GM18867 (cell line): ENCODE results near the gene TMEM108.

Source experiments
- ATAC-seq: cut with Tn5 transposase; IDR thresholded peaks from one replicate; pipeline ENCODE4 v1.9.1; 2021; ENCODE audit warnings: mild to moderate bottlenecking, moderate library complexity; ENCODE audit not compliant: unreplicated experiment

TMEM108 gene

DNA sequence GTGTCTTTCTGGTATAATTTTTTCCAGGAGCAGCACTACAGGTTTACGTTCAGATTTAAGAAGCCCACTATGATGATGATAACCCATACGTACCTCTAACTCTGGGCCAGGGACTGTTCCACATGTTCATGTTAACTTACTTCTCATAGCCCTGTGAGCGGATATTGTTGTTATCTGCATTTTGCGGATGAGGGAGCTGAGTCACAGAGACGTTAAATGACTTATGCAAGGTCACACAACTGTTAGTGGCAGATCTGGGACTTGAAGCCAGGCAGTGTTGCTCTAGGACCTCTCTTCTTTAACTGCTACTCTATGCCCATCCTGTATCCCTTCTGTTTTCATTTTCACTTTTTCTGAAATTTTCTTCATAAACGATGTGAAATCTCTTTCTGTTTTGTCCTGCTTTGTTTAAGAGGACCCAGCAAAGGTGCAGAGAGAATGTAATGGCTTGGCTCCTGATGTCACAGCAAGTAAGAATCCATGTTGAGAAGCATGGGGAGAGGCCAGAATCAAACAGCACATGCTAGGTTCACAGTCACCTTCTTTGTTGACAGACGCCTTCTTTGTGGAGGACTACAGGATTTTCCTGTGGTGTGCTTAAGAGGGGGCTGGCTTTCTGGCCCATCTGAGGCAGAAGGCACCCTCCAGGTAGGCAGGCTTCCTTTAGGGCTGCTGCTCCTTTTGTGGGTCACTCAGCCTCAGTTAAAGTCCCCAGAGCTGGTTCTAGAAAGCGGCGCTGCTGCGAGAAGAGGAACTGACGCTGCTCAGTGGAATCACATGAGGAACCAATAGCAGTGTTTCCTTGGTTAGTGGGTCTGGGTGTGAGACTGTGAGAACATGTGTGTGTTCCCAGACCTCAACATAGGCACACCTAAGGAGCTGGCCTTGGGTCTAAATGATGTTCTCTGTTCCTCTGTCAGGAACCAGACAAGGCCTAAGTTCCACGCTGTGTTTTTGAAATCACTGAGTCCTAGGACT lies 121.6 kb downstream of the TMEM108 start:
- ATAC-seq: peak; percentile 84

- ATAC-seq: no peak
Observed at GRCh38 chr3:133161656-133162055, 123.5 kb downstream of the TMEM108 start.

GRCh38 chr3:133162265-133162664 lies 124.1 kb downstream of the TMEM108 start:
- ATAC-seq: no peak

DNA sequence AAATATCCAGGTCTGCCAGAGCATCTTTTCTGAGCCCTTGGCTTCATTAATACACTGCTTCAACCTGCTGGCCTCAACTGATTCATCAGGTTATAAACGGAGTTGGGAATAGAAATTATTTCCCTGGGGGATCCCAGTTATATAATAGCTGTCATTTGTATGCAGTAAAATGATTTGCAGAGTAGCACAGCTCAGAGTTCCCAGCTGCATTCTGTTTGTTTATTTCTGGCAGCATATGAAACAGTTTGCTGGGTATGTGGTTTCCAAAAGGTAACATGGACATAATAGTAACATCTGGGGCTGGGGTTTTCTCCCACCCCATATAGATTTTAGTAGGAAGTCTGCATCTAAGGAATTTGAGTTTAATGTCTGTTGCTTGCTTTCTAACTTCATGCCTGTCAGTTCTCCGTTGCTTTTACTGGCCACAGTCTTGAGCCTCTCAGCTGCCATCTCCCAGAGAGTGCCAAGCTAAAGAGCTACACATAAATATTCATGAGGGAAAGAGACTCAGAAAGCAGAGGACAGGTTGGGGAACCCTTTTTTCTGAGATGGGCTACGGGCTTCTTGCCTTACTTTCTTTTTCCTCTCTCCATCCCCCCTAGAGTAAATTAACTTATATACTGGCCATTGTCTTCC lies 124.6 kb downstream of the TMEM108 start:
- ATAC-seq: no peak

GRCh38 chr3:133167340-133168024 lies 129.3 kb downstream of the TMEM108 start:
- ATAC-seq: no peak

GRCh38 chr3:133168025-133168401 lies 129.8 kb downstream of the TMEM108 start:
- no peak for ATAC-seq

DNA sequence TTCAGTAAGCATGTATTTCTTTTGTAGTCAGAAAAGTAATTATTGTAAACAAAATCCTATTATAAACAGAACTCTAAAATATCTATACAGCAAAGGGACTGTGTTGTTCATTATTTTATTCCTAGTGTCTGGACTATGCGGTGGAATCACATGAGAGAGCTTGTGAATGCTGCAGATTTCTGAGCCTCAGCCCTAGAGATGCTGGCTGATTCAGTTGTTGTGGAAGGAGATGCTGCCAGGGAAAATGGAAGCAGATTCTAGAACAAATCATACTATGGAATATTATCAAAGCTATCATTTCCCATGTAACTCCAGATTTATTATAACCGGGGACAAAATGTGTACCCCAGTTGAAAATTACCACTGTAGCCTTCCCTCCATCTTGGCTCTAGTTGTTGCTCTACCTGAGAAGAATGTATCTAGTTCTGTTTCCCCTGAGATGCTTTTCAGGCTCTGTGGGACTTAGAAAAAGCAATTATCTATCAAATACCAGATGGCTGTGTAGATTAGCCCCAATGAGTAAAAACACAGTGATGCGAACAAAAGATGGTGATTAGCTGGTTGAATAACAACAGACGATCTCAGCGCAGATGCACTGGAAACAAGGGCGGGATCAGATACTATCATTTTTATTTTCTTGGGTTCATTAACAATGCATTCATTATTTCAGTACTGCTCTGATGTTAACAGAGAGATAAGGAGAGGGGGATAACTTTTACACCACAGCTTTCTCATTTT lies 131.3 kb downstream of the TMEM108 start:
- ATAC-seq: no peak

DNA sequence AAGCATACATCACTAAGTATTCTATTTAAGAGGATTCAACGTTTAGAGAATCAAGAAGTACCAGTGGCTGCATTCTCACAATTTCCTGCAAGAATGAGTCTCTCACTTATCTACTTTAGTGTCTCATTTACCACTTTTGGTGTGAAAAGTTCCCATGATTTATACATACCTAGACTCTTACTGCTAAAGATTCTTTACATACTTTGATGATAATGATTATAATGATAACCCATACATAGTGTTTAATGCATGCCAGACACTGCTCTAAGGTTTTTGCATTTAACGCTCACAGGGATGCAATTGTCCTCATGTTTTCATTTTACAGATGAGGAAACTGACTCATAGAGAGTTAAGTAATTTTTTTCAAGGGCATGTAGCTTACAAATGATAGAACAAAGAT lies 133.6 kb downstream of the TMEM108 start:
- ATAC-seq: no peak

DNA sequence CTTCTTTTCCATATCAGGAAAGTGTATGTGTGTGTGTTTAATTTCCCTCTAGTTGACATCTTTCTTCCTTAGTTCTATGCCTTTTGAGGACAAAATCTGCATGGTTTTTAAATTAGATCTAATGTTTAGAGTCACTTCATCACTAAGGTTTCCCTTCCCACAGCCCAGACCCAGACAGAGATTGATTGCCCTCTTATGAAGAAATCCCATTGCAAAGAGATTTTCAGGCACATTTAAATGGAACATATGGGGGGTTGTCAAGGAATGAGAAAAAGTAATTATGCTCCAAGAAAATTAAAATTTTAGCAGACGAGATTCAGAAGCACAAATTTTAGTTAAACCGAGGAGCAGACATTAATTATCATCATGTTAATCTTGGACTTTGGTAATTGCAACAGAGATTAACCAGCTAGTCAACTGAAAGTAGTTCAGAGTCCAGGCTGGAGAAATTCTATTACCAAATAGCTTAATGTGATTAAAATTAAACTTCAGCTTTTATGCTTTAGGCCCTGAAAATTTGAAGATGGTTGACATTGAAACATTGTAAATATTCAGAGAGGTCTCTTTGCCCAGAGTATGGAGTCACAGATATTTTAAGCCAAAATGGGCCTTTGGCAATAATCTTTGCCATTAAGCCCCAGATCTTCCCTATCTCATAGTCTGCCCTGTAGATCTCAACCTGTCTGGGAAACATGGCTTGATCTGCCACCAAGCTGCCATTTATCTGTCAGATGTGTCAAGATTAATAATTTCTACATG lies 143.4 kb downstream of the TMEM108 start:
- no peak for ATAC-seq

DNA sequence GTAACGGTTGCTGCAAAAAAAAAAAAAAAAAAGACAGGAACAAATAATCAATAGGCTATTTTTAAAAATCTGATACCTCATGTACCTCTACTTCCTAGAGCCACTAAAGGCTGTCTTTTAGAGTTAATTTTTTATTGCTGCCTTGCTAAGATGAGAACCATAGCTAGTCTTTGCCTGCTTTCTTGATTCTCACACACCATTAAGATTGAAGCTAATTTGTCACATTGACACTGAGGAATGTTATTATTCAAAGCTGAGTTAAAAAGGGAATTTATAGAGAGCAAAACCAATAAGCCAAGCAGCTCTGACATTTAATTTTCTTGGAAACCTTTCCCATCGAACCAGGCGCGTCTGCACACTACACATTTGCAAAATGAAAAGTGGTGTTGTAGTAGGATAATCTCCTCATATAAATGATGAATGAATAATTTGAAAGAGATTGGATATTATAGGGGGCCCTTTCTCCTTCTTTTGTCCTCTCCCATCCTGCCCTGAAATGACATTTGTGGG lies 149.7 kb downstream of the TMEM108 start:
- no peak for ATAC-seq

DNA sequence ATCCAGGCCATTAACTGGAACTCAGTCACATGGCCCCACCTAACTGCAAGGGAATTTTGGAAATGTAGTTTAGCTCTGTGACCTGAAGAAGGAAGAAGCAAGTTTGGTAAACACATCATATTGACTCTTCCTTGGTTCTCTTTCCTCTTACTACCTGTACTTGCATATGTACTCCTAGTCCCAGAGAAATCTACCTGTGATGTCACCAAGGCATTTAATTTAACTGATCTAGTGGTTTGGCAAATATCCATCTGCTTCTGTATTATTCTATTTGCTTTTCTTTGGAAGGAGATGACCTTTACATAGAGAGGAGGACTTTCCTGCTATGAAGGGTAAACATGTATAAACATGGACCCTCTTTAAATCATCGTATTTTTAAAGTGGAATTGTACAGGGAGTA lies 150.8 kb downstream of the TMEM108 start:
- no peak for ATAC-seq

DNA sequence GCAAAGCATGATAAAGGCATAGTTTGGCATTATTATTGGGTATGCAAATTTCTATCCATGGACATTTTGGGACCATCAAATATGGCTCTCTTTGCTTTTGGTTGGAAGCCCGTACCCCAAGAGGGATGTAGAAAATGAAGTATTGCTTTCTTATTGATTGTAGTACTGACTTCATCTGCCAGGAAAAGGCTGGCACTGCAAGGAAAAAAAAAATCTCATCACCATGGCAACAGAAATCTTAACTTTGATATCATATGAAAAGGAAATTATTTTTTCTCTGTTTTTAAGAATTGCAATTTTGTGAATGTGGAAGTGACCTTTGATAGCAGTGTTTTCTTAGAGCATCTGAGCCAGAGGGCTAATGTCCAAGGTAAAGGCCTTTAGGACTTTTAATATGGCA lies 151.7 kb downstream of the TMEM108 start:
- no peak for ATAC-seq

DNA sequence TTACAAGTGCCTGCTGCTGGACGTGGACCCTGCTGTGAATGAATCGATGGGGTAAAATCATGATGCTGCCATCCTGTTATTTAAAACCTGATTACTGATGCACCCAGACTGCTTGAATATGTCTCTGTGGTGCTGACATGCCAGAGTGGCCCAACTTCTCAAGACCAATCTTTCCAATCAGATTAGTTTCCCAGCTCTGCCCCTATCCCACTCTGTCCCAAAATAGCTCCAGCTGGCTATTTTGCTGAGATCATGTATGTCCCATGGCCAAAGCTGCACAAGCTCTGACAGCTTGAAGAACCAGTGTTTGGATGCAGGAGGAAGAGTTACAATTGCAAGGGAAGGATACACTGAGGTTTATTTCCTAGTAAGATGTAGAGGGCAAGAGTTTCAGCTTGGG lies 153.6 kb downstream of the TMEM108 start:
- ATAC-seq: no peak

DNA sequence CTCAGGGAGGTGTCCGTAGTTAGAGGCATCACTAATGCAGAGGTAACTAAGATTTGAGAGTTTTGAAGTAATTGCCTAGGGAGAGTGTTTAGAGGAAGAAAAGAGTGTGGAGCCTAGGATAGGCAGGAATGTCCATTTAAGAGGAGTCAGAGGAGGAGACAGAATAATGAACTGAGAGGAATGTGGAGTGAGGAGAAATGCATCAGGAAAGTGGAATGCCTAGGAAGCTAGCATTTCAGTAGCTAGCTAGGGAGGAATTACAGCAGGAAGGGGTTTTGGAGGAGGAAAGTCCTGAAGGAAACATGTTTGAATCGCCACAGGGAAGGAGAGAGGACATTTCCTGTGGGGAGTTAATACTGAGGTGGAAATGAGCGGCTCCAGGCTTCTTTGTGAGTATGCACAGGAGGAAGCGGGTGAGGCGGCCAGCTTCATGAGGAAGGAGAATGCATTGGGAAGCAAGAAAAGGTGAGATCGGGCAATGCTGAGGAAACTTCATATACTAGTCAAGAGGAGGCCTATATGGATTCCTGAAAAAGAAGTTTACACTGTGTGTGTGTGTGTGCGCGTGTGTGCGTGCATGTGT lies 154.3 kb downstream of the TMEM108 start:
- ATAC-seq: no peak

DNA sequence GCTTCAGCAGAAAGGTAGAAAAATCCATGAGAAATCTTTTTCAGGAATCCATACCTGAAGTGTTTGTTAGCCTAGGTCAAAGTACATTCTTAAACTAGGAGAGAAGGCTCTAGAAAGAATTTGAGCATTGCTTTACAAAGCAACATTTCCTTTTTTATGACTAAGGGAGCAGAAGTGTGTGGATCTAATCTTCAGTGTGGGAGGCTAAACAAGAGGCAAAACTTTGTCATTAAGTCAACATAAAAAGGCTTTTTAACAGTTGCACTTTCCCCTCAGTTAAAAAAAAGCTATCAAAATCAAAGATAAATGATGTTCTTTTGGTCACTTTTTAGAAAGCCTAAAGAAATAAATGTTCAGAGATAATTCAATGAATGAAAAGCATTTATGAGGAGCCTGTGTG lies 154.8 kb downstream of the TMEM108 start:
- ATAC-seq: no peak

DNA sequence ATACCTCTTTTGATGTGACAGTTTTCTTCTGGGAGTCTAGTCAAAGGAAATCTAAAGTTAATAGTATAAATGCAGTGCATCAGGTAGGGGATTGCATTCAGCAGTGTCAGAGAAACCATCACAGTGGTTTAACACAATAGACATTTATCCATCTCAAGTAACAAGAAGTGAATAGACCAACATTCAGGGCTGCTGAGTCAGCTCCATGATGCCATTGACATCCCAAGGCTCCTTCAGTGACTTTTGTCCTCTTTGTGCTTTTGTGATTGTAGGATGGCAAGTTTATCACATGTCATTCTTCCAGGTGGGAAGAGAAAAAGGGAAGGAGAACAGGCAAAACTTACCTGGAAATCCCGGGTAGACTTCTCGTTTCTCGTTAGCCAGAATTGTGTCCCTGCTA lies 158.3 kb downstream of the TMEM108 start:
- ATAC-seq: no peak

- ATAC-seq: peak; percentile 79
Observed at GRCh38 chr3:133197619-133198018, 159.4 kb downstream of the TMEM108 start.

GRCh38 chr3:133206921-133207320 lies 168.7 kb downstream of the TMEM108 start:
- ATAC-seq: no peak

GRCh38 chr3:133208184-133208583 lies 170.0 kb downstream of the TMEM108 start:
- no peak for ATAC-seq
